IPS-15b (cell line): ENCODE data around the gene HPSE.
"Not testable (repeated sequence)": the region's sequence is repeated elsewhere in the genome, so short reads cannot be mapped to it uniquely, and the experiment has no call there.

Experiments
- H3K27me3 ChIP-seq: one replicate; pipeline ENCODE4 v1.6.1; 2013; ENCODE audit warnings: low read length; ENCODE audit not compliant: control insufficient read depth, insufficient read depth
- H3K36me3 ChIP-seq: one replicate; pipeline ENCODE4 v1.6.1; 2013; ENCODE audit warnings: low read length; ENCODE audit not compliant: control insufficient read depth, insufficient read depth
- H3K4me1 ChIP-seq: one replicate; pipeline ENCODE4 v1.6.1; 2013; ENCODE audit warnings: mild to moderate bottlenecking, low read length; ENCODE audit not compliant: control insufficient read depth, insufficient read depth
- H3K4me3 ChIP-seq: one replicate; pipeline ENCODE4 v1.5.1; 2013; ENCODE audit warnings: low read depth, low read length
- H3K9ac ChIP-seq: one replicate; pipeline ENCODE4 v1.6.1; 2013; ENCODE audit warnings: low read depth, mild to moderate bottlenecking, low read length
- H3K9me3 ChIP-seq: one replicate; pipeline ENCODE4 v1.6.1; 2013; ENCODE audit warnings: mild to moderate bottlenecking, low read length; ENCODE audit not compliant: control insufficient read depth, insufficient read depth

The HPSE gene

GRCh38 chr4:83305187-83305586 lies 29.5 kb downstream of the HPSE start:
- Histone ChIP-seq H3K9ac (no peak overlapping the region), H3K4me3 (no peak overlapping the region), H3K27me3 (no peaks in the 10 kb centered on the region), H3K36me3 (no peaks in the 10 kb centered on the region), H3K4me1 (no peaks in the 10 kb centered on the region), H3K9me3 (no peaks in the 10 kb centered on the region)

GRCh38 chr4:83297548-83298260 lies 36.9 kb downstream of the HPSE start:
- H3K9me3 ChIP-seq = no peaks in the 10 kb centered on the region
- H3K27me3 ChIP-seq = no peaks in the 10 kb centered on the region
- no peak overlapping the region for H3K9ac ChIP-seq
- no peak overlapping the region for H3K4me3 ChIP-seq
- H3K36me3 ChIP-seq = no peaks in the 10 kb centered on the region
- H3K4me1 ChIP-seq = no peaks in the 10 kb centered on the region

DNA sequence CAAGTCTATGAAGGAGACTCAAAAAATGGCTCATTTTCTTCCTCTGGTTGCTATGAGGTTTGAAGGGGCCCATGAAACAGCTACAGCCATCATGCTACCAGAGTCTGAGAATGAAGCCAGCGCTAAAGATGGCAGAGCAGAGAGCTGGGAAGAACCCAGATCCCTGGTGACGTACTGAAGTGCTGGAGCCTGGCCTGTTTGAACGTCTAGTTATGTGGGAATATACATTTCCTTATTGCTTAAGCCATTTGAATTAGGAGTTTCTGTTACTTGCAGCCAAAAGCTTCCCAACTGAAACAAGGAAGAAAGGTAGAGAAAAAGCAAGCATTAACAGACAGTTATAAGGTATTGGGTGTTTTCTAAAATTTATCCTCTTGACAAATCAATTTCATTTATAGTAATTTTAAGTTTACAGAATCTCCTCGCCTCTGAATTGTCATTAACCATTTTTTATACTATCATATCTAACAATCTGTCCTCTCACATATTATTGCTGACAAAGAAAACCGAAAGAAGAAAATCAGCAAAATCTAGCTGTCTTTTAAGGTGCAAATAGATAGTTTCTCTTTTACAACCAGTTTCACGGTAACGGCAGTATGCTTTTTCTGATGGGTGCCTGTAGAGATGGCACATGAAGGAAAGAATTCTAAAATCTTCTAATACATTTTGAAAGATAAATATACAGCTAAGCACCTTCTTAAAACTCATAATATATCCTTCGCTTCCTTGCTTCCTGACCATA lies 41.2 kb downstream of the HPSE start:
- H3K4me3 ChIP-seq = no peak overlapping the region
- no peaks in the 10 kb centered on the region for H3K36me3 ChIP-seq
- H3K4me1 ChIP-seq = no peaks in the 10 kb centered on the region
- no peaks in the 10 kb centered on the region for H3K27me3 ChIP-seq
- H3K9ac ChIP-seq = no peak overlapping the region
- no peaks in the 10 kb centered on the region for H3K9me3 ChIP-seq

GRCh38 chr4:83290059-83290774 lies 44.4 kb downstream of the HPSE start:
- not testable (repeated sequence) for H3K36me3 ChIP-seq, H3K4me3 ChIP-seq, H3K9me3 ChIP-seq, H3K9ac ChIP-seq, H3K27me3 ChIP-seq, H3K4me1 ChIP-seq

- not testable (repeated sequence) for H3K27me3 ChIP-seq, H3K36me3 ChIP-seq, H3K9me3 ChIP-seq
These were observed 46.3 kb downstream of the HPSE start for GRCh38 chr4:83288381-83288780.

DNA sequence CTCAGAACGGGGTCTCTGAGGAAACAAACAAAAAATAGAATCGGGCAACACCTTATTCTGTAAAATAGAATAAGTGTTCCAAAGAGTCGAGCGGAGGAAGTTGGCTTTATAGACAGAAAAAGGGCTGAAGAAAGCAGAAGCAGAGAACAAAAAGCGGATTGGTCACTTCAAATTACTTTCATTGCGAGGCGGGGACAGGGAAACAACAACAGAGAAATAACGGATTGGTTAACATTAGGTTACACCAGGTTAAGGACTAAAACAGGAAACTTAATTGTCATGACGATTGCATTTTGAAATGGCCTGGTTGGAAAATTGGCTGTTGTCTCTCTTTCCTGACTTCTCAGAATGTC lies 49.6 kb downstream of the HPSE start:
- peaks cover 13% of the 10 kb centered on the region for H3K27me3 ChIP-seq
- no peaks in the 10 kb centered on the region for H3K36me3 ChIP-seq
- peak overlapping the region; percentile 50 for H3K9ac ChIP-seq
- H3K9me3 ChIP-seq = no peaks in the 10 kb centered on the region
- H3K4me3 ChIP-seq = peak overlapping the region; percentile 57
- H3K4me1 ChIP-seq = peaks cover 6% of the 10 kb centered on the region

More at GRCh38 chr4:83288381-83288780, 46.3 kb downstream of the HPSE start:
- not testable (repeated sequence) for H3K9ac ChIP-seq, H3K4me3 ChIP-seq, H3K4me1 ChIP-seq

- peaks cover 13% of the 10 kb centered on the region for H3K27me3 ChIP-seq
- H3K36me3 ChIP-seq = no peaks in the 10 kb centered on the region
- H3K4me1 ChIP-seq = peaks cover 6% of the 10 kb centered on the region
- peak within 1 kb of the TSS; percentile 57 for H3K4me3 ChIP-seq
- peak within 1 kb of the TSS; percentile 50 for H3K9ac ChIP-seq
- no peaks in the 10 kb centered on the region for H3K9me3 ChIP-seq
These were observed 50.2 kb downstream of the HPSE start, which contains the start of gene COQ2 for GRCh38 chr4:83284193-83285054. Gene COQ2 (minus strand): TSS chr4:83284798. CDS start chr4:83284764, 34 bp downstream.

GRCh38 chr4:83283181-83283580 lies 51.5 kb downstream of the HPSE start:
- Histone ChIP-seq H3K4me3 (peak overlapping the region; percentile 57), H3K9ac (no peak overlapping the region)

DNA sequence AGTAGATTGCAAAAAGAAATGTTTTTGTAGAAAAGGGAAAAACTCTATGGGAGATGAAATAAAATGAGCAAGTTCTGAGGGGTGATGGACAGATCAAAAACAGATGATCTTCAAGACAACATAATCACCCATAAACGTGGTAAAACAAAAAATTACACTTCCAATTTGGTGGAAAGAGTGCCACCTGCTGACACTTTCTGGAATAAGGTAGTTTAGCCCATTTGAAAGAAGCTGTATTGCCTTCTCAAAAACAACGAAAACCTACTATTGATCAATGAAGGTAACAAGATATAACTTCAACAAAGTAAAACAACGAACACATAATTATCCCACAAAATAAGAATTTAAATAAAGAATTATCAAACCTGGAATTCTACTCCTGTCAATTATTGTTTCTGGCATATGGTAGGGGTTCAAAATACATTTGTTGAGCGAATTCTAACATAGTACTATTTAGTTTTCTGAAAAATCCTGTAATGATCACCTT lies 52.6 kb downstream of the HPSE start:
- Histone ChIP-seq H3K9me3 (no peaks in the 10 kb centered on the region), H3K9ac (no peak overlapping the region)

More at GRCh38 chr4:83283181-83283580, 51.5 kb downstream of the HPSE start:
- H3K9me3 ChIP-seq = no peaks in the 10 kb centered on the region
- no peaks in the 10 kb centered on the region for H3K36me3 ChIP-seq
- peaks cover 6% of the 10 kb centered on the region for H3K4me1 ChIP-seq
- H3K27me3 ChIP-seq = peaks cover 13% of the 10 kb centered on the region

DNA sequence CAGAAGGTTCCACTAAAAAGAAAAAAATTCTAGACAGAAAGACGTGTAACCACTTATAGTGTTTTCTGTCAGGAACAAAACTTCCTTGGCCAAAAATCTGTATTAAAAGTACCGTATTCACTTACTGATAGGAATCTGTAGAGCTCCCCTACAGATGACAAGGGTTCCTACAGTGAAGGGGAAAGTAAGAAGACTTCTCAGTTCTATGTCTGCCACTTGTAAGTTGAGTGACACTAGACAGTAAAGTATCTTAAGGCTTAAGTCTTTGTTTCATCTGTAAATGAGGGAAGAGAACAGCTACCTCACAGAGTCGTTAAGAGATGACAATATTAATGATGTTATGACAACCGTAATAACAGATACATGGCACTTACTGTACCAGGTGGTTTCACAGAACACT lies 53.3 kb downstream of the HPSE start:
- no peak overlapping the region for H3K9ac ChIP-seq
- H3K36me3 ChIP-seq = no peaks in the 10 kb centered on the region

More for the DNA sequence above, 52.6 kb downstream of the HPSE start:
- no peaks in the 10 kb centered on the region for H3K36me3 ChIP-seq
- H3K4me1 ChIP-seq = peaks cover 6% of the 10 kb centered on the region
- H3K27me3 ChIP-seq = peaks cover 13% of the 10 kb centered on the region
- H3K4me3 ChIP-seq = no peak overlapping the region

More for the DNA sequence above, 53.3 kb downstream of the HPSE start:
- H3K9me3 ChIP-seq = no peaks in the 10 kb centered on the region
- H3K4me3 ChIP-seq = no peak overlapping the region
- H3K4me1 ChIP-seq = peaks cover 6% of the 10 kb centered on the region
- peaks cover 13% of the 10 kb centered on the region for H3K27me3 ChIP-seq
